ENCODE measurements around the gene TXNDC17. TPM values are rescaled to one million over a fixed set of nuclear protein-coding genes. Genes with fewer than 3 reads are reported as not detected.
A peak's percentile ranks its signal among the peaks of the same experiment; 100 is the strongest.

Gene TXNDC17
- total RNA-seq, 1 experiment from 2014 or later = 137 TPM

GRCh38 chr17:6641247-6641863 is 495 bp downstream of the TXNDC17 start:
- intact Hi-C loops (cut with micrococcal nuclease; ENCODE audit: unreplicated experiment) = no loop called here
- no peak for DNase-seq (ENCODE audit: low read depth, low spot score)
- BruUV-seq (replicated peaks) = no TSS peak
- peak; percentile 59 for ATAC-seq
- ChIA-PET POLR2A (interaction anchor here (1.1 kb wide), 1 partner anchor 10 kb away, joined by 6 read pairs; the partner anchor contains the start of gene MED31), CTCF (no interaction called here)
- TF ChIP-seq SIN3A (IDR thresholded peaks at IDR 0.05; ENCODE audit: borderline replicate concordance, insufficient read depth, low read depth, low read length) = 0 out of 2 replicates have a peak, but pooled peaks have one; percentile 17
- no peak for TF ChIP-seq CTCF (IDR thresholded peaks at IDR 0.05)
- no peak for TF ChIP-seq TCF7L2 (IDR thresholded peaks at IDR 0.05; ENCODE audit: low read depth, low read length)
- TF ChIP-seq POLR2AphosphoS5 (IDR thresholded peaks at IDR 0.05; ENCODE audit: low read depth, low read length) = no peak
- TF ChIP-seq REST (IDR thresholded peaks at IDR 0.05; ENCODE audit: insufficient read depth in 1 of 2, low read depth in 2 of 2, low read length in 1 of 2) = no peak; a peak in 1 of 4 replicates
- in situ Hi-C loops (cut with HindIII; ENCODE audit: low pct_unique_long_range_greater_than_20kb, low sequenced_read_pairs) = no loop called here
- H3K36me3 ChIP-seq (ENCODE audit: control insufficient read depth, insufficient read depth, low read length) = peaks cover 16% of the 10 kb centered on the region
- H3K27ac ChIP-seq (ENCODE audit: low read length) = peak overlapping the region; percentile 93
- H3K4me3 ChIP-seq (ENCODE audit: low read depth in 2 of 2, low read length in 2 of 2) = peak overlapping the region; percentile 91 to 94
- H3K4me1 ChIP-seq (ENCODE audit: control insufficient read depth, insufficient read depth, low read length) = peaks cover 17% of the 10 kb centered on the region
- H3K27me3 ChIP-seq (ENCODE audit: control insufficient read depth, insufficient read depth, low read length) = no peaks in the 10 kb centered on the region
- no peaks in the 10 kb centered on the region for H3K9me3 ChIP-seq (ENCODE audit: control insufficient read depth, insufficient read depth, low read depth, low read length)

- intact Hi-C loops (cut with micrococcal nuclease; ENCODE audit: unreplicated experiment) (no loop called here), in situ Hi-C loops (cut with HindIII; ENCODE audit: low pct_unique_long_range_greater_than_20kb, low sequenced_read_pairs) (no loop called here)
- Histone ChIP-seq H3K27ac (ENCODE audit: low read length) (no peak overlapping the region), H3K9me3 (ENCODE audit: control insufficient read depth, insufficient read depth, low read depth, low read length) (no peaks in the 10 kb centered on the region), H3K4me1 (ENCODE audit: control insufficient read depth, insufficient read depth, low read length) (peaks cover 17% of the 10 kb centered on the region), H3K36me3 (ENCODE audit: control insufficient read depth, insufficient read depth, low read length) (peaks cover 16% of the 10 kb centered on the region), H3K27me3 (ENCODE audit: control insufficient read depth, insufficient read depth, low read length) (no peaks in the 10 kb centered on the region), H3K4me3 (ENCODE audit: low read depth in 2 of 2, low read length in 2 of 2) (no peak overlapping the region)
- ChIA-PET CTCF (no interaction called here), POLR2A (no interaction called here)
- no TSS peak for BruUV-seq (replicated peaks)
- TF ChIP-seq TCF7L2 (IDR thresholded peaks at IDR 0.05; ENCODE audit: low read depth, low read length) (no peak), POLR2AphosphoS5 (IDR thresholded peaks at IDR 0.05; ENCODE audit: low read depth, low read length) (no peak), SIN3A (IDR thresholded peaks at IDR 0.05; ENCODE audit: borderline replicate concordance, insufficient read depth, low read depth, low read length) (no peak), CTCF (IDR thresholded peaks at IDR 0.05) (no peak), REST (IDR thresholded peaks at IDR 0.05; ENCODE audit: insufficient read depth in 1 of 2, low read depth in 2 of 2, low read length in 1 of 2) (no peak)
- ATAC-seq = no peak
- no peak for DNase-seq (ENCODE audit: low read depth, low spot score)
These were observed 1.7 kb downstream of the TXNDC17 start for GRCh38 chr17:6642592-6642991.

All from Panc1 (cell line).